GM11168 (cell line): ENCODE results near the gene PLAGL2.

Experiments
- in situ Hi-C: fragments of 300-500 bp; cut with MboI; formaldehyde crosslinking; loops from one replicate; pipeline ENCODE4 v1.12.0; 2022; ENCODE audit warnings: low sequenced_read_pairs; ENCODE audit not compliant: unreplicated experiment

Gene PLAGL2

DNA sequence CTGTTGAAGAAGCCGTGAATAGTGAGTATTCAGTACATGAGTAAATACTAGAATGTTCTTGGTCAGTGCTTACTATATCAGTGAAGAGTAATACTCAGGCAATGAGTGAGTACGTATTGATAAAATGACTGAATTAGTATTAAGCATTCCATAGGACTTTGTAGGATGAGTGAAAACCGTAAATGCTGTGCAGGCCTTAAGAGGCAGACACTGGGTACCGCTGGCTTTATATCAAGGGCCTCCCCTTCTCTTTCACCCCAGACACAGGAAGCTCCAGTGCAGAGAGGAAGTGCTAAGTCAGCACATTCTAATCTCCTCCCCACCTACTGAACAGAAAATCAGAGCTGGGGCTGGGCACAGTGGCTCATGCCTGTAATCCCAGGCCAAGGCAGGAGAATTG lies 24.3 kb upstream of the PLAGL2 start:
- in situ Hi-C loops = no loop called here

DNA sequence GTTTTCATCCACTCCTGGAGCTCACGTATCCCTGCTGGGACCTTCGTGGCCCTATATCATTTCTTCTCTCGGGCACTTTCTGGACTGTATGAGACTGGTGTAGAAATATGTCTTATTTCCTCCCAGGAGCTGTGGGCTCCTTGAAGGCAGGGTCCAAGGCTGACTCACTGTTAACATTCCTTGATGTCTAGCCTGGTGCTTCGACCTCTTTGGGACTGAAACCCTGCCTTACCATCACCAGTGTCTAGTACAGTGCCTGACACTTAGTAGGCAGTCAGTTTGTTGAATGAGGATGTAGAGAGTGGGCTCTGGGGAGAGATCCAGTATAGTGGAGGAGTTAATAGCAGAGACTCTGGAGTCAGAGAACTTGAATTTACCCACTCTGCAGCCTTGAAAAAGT lies 23.7 kb upstream of the PLAGL2 start:
- in situ Hi-C loops = no loop called here

DNA sequence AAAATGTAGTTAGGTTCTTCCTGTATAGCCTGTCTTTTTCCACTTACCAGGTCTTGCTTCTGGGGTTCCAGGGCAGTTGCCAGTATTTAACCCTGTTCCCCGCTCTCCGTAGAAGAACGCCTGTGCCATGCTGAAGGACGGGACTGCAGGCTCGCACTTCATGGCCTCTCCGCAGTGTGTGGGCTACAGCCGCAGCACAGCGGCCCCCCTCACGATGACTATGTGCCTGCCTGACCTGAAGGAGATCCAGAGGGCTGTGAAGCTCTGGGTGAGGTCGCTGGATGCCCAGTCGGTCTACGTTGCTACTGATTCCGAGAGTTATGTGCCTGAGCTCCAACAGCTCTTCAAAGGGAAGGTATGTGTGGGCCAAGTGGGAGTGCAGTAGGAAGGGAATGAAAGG lies 23.2 kb upstream of the PLAGL2 start:
- in situ Hi-C loops = no loop called here

DNA sequence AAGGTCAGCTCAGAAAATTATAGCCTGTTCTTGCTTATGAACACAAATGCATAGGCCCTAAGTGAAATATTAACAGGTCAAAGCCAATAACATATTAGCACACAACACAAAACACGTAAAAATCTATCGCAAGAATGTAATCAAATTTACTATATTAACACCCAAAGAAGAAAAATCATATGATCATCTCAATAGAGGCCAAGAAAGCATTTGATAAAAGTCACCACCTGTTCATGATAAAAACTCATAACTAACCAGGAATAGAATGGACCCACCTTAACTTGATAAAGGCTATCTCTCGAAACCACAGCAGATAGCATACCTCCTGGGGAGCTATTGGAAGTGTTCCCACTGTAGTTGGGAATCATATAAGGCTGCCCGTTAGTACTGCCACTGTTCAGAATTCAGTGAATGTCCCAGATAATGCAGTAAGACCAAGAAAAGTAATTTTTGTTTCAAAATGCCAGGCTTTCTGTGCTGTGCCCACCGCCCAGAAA lies 21.8 kb upstream of the PLAGL2 start:
- in situ Hi-C loops = no loop called here

DNA sequence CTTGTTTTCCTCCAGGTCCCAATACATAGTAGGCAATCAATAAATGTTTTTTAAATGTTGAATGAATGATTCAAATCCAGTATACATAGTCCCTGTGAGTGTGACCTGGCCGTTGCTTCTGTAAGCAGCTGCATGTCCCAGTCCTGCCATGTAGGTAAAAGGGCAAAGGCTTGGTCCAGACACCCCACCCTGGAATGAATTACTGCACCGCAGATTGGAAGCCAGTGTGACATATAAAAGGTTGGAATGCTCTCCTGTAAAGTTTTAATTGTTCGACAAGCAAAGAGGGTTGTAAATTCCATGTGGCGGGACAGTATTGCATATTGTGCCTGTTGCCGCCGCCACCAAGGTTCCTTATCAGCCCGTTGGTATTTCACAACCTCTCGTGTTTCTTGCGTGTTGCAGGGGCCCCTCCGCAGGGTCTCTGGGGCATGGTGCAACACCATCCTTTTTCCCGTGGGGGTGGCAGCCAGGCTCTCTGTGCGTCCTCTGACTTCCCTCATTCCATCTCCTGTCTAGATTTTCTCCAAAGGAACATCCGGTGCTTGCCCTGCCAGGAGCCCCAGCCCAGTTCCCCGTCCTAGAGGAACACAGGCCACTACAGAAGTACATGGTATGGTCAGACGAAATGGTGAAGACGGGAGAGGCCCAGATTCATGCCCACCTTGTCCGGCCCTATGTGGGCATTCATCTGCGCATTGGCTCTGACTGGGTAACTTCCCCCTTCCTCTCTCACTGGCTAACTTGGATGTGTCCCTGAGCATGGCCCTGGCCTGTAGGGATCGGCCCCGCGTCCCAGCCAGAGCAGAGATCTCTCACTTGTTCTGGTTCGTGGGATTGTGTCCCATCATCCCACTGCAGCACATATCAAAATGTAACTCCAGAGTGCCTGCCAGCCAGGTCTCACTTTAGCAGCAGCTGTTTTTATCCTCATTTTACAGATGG lies 20.5 kb upstream of the PLAGL2 start:
- in situ Hi-C loops = no loop called here

DNA sequence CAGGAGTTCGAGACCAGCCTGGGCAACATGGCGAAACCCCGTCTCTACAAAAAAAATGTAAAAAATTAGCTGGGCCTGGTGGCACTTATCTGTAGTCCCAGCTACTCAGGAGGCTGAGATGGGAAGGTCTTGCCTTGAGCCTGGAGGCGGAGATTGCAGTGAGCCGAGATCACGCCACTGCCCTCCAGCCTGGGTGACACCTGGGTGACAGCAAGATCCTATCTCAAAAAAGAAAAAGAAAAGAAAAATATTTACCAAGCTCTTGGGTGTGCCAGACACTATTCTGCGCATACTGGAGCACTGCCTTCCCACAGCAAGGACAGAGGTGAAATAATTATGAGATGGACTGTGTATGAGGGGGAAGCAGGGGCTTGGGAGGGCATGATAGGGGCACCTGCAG lies 19.8 kb upstream of the PLAGL2 start:
- in situ Hi-C loops = no loop called here

DNA sequence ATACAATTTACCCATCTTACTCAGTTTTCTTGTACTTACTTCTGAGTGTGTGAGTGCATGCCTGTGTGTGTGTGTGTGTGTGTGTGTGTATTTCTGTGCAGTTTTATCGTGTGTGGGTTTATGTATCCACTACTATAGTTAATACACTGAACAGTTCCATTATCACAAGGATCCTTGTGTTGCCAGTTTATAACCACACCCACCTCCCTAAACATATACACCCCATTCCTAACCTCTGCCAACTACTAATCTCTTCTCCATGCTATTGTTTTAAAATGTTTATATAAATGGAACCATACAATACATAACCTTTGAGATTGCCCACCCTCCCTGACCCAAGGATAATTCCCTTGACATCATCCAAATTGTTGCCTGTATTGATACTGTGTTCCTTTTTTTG lies 18.8 kb upstream of the PLAGL2 start:
- in situ Hi-C loops = no loop called here

DNA sequence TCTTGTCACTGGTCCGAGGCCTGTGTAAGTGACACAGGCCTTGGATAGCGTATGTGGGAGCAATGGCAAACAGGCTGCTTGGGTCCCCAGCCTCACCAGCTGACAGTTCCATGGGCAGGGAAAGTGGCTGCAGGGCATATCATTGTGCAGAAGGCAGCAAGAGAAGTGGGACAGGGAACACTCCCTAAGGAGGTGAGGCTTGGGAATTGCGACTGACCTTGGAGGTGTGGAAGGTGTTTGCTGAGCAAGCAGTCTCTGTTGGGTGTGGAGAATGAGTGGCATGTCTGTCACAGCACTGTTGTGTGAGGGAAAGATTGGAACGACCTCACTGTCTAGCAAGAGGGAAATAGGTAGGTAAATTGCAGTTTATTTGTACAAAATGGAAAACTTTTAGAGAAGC lies 16.9 kb upstream of the PLAGL2 start:
- in situ Hi-C loops = loop anchor here (5.0 kb wide), 1 partner anchor 263 kb away; no protein-coding TSS in a partner anchor

DNA sequence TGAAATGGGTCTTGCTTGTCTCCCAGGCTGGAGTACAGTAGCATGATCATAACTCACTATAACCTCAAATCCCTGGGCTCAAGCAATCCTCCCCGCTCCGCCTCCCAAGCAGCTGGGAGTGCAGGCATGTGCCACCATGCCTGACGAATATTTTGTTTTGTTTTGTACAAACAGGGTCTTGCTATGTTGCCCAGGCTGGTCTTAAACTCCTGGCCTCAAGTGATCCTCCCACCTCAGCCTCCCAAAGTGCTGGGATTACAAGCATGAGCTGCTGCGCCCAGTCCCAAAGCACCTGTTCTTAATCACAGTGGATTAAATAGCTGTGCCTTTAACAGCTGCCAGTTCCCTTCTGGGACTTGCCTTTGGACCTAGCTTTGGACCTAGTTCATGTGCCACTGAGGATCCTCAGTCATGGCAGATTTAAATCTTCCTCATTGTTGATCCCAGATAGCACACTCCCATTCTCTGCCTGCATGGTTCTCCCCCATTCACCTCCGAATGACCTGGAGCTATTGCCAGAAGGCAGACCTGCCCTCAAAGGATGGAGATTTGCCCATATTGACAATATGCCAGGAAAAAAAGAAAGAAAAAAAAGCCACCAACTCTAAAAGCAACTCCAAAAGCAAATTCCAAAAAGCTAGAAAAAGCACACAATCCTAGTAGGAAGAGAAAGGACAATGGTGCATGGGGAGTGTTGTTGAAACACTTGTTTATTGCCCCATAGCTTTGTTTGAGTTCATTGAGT lies 10.8 kb upstream of the PLAGL2 start:
- in situ Hi-C loops = no loop called here

DNA sequence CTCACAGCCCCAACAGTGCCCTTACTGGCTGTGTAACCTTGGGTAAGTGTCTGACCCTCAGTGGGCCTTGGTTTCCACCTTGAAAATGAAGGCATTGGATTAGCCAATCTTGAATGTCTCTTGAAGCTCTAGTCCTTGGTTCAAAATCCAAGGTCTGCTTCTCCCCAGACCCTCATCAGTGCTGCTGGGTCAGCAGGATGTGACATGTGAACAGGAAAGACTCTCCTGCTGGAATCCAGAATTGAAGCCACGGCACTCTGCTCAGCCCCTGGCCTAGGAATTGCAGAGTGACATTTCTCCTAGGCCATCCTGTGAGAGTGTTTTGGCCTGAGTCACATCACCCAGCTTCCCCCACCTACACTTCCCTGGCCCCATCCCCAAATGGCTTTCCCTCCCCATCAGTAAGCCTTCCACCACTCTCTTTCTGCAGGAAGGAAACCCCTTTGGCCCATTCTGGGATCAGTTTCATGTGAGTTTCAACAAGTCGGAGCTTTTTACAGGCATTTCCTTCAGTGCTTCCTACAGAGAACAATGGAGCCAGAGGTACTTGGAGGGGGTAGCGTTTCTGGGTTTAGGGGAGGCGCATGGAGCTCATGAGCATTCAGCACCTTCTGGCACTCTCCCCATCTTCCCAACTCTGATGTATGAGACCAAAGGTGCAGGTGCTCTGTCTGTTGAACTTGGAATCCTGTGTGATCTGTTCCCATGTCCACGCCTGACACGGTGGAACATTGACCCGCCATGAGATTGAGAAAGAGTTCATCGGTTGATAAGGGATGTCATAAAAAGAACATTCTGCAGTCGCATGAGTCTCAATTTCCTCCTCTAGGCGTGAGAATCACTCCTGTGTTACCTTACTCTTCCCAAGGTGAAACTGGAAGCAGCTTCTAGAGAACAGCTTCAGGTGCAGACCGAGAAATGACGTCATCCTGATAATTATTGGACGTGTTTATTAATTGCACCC lies 8.9 kb upstream of the PLAGL2 start:
- in situ Hi-C loops = no loop called here

DNA sequence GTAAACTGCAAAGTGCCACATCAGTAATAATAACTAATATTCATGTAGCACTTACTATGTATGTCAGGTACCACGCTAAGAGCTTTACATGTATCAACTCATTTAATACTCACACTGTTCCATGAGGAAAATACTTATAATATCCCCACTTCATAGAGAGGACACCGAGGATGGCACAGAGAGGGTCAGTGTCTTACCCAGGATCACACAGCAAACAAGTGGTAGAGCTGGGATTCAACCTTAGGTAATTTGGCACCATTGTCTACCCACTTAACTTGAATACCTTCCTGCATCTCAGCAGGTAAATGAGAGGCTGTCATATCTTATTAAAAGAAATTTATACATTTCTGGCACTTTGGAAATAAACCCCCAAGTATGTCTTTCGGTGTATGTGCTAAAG lies 8.2 kb upstream of the PLAGL2 start:
- in situ Hi-C loops = no loop called here

DNA sequence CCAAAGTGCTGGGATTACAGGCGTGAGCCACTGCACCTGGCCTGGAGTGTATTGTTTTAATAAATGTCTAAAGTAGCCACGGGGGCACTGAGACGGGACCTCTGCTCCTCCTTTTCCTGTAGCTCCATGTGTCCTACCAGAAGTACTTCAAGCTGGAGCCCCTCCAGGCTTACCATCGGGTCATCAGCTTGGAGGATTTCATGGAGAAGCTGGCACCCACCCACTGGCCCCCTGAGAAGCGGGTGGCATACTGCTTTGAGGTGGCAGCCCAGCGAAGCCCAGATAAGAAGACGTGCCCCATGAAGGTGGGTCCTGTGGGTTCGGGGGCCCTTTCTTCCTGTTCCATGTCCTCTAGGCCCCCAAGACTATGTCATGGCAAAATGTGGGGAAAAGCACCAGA lies 7.6 kb upstream of the PLAGL2 start:
- in situ Hi-C loops = no loop called here

DNA sequence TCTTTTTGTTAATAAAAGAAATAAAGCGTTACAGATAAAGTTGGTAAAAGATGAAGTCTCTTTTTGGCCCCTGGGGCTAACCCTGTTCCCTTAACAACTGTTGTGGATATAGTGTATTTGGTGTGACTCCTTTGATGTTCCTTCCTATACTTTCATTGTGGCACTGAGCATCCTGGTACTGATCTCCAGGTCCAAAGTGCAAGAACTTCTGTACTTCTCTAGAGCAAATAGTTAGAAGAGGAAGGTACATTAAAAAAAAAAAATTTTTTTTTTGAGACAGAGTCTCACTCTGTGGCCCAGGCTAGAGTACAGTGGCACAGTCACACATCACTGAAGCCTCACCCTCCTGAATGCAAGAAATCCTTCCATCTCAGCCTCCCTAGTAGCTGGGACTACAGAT lies 6.3 kb upstream of the PLAGL2 start:
- in situ Hi-C loops = no loop called here

DNA sequence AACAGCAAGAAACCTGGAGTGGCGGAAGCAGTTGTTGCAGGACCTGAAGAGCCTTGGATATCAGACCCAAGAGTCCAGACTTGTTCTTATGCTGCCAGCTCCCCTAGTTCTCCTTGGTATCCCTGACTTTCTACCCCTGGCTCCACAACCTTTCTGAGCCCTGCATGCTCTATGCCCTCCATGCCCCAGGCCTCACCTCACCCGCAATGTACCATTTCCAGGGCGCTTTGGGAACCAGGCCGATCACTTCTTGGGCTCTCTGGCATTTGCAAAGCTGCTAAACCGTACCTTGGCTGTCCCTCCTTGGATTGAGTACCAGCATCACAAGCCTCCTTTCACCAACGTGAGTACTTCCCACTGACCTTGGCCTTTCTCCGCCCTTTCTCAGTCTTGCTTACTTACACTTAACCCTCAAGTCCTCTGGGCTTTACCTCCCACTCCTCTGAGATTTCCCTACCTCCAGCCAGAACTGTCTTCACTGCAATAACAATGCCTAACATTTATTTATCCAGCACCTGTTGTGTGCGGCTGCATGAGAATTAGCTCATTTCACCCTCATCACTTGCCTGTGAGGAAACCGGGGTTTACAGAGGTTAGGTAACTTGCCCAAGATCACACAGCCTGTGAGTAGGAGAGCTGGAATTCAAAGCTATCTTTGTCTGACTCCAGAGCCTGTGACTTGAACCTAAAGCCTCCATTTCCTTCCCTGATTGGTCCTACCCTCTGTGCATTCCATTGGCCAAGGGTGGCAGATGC lies 2.5 kb upstream of the PLAGL2 start:
- in situ Hi-C loops = no loop called here

DNA sequence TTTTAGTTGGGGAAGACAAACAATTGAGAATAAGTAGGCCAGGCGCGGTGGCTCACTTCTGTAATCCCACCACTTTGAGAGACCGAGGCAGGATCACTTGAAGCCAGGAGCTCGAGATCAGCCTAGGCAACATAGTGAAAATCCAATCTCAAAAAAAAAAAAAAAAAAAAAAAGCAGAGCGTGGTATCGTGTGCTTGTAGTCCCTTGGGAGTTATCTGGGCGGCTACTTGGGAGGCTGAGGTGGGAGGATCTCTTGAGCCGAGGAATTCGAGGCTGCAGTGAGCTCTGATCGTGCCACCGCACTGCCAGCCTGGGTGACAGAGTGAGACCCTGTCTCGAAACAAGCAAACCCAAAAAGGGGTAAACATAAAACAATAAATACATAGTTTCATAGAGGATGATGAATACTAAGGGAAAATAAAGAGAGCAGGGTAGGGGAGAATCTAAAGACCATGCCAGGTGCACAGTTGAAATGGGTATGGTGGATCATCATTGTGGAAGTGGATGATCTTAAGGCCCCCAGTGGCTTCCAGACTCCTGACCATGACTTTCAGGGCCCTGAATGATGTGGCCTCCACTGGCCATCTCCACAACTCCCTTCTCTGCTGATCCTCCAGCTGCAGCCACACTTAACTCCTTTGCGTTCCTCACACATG lies 1.1 kb upstream of the PLAGL2 start:
- in situ Hi-C loops = no loop called here

DNA sequence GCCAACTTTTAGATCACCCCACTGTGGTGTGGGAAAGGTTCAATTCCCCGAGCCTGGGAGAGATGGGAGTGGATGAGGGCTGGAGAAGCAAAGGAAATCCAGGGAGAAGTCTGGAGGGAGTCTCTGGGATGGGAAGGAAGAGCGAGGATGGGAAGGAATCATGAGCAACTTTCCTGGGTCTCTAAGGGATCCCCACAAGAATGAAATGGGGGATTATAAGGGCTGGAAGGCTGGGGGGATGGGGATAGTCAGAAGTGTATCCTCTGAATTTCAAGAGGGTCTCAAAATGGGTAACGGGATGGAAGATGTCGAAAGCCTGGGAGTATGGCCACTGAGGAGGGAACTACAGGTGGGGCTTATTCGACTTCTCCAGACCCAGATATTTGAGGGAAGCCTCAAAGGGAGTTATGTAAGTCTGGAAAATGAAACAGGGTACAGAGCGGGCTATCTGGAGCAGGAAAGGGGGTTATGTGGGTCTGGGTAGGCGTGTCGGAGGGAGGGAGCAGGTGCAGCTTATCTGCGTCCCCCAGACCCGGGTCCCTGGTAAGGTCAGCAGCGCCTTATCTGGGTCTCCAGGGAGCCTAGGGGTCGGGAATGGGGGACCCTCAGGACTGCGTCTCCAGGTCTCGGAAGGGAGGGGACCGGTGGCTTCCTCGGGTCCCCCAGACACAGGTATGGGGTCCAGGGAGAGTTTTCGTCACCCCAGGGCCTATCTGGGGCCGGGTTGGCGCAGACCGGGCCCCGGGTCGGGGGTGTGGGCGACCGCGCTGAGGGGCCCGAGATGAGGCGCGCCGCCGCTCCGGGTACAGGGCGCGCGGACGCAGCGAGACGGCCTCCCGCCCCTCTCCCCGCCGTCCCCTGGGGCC lies 550 bp downstream of the PLAGL2 start:
- in situ Hi-C loops = no loop called here

DNA sequence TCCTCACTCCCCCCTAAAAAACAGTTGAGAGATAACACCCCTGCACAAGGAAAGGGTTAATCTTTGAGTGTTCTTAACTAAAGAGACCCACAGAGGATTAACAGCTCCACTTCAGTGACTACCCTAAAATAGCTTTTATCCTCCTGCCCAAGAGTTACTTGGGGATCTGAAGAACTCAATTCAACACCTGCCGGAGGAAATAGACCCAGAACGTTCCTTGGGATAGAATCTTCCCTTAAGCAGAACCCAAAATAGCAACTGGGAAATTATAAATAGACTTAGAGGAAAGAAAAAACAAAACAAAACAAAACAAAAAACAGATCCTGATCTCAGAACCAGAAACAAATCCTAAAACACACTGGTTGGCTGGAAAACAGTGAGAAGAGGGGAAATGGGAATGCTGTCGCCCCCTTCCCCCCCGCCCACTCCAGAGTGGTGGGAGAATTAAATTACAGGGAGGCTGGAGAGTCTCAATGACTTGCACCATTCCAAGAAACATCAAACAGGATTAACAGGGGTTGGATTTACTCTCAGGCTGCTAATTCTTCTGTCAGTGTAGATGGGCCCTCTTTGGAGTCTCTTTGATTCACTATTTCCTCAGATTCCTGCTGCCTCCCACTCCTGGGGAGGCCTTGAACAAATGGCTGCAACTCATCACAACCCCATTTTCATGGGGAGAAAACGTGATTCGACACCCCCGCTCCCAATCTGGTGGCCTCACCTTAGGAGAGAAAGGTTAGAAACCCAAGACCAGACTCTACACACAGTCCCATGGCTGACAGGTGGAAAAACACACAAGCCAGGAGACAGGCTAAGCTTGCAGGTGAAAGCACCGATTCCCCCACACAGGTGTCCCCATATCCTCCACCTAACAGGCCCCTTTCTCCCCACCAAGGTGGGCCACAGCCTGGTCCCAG lies 1.4 kb downstream of the PLAGL2 start:
- in situ Hi-C loops = no loop called here
